Measurements from ENCODE around the gene FOXE1. TPM values are rescaled to one million over a fixed set of nuclear protein-coding genes. Genes with fewer than 3 reads are reported as not detected.

Gene FOXE1
- total RNA-seq, 1 donor from 2014 or later = not detected

Other genes starting within 250 kb of the FOXE1 start
- 19.8 TPM for gene TSTD2, start 219.9 kb upstream of the FOXE1 start, total RNA-seq
- 21.3 TPM for gene NCBP1, start 219.4 kb upstream of the FOXE1 start, total RNA-seq
- gene XPA, start 155.9 kb upstream of the FOXE1 start, total RNA-seq = 16.7 TPM
- 9.2 TPM for gene TRMO, start 69.3 kb downstream of the FOXE1 start, total RNA-seq
- gene HEMGN, start 84.9 kb downstream of the FOXE1 start, total RNA-seq = not detected
- 103 TPM for gene ANP32B, start 130.1 kb downstream of the FOXE1 start, total RNA-seq
- gene NANS, start 203.5 kb downstream of the FOXE1 start, total RNA-seq = 48.6 TPM